ENCODE data around the gene SLC6A9.

- TF ChIP-seq YY1 (IDR thresholded peaks at IDR 0.05; ENCODE audit: low read depth, low read length) (no peak), TCF12 (IDR thresholded peaks at IDR 0.05; ENCODE audit: low read depth, low read length) (no peak), SP4 (IDR thresholded peaks at IDR 0.05; ENCODE audit: low read length) (no peak), RAD21 (IDR thresholded peaks at IDR 0.05 in 1 of 2, conservative IDR thresholded peaks at IDR 0.05 in 1 of 2; ENCODE audit: low read depth in 2 of 2, low read length in 2 of 2) (no peak), SUZ12 (IDR thresholded peaks at IDR 0.05; ENCODE audit: low read length) (no peak), EP300 (IDR thresholded peaks at IDR 0.05; ENCODE audit: borderline replicate concordance in 1 of 2, low read depth in 2 of 2, low read length in 2 of 2) (no peak), POLR2A (IDR thresholded peaks at IDR 0.05; ENCODE audit: control extremely low read depth in 1 of 2, low read depth in 2 of 2, low read length in 2 of 2) (no peak), TBP (IDR thresholded peaks at IDR 0.05; ENCODE audit: low read depth, low read length) (no peak), SP1 (IDR thresholded peaks at IDR 0.05; ENCODE audit: low read depth, low read length) (no peak), PHF8 (conservative IDR thresholded peaks at IDR 0.05; ENCODE audit: low read depth, low read length) (no peak), CEBPB (IDR thresholded peaks at IDR 0.05; ENCODE audit: low read depth, low read length) (no peak), MAFK (IDR thresholded peaks at IDR 0.05; ENCODE audit: low read depth, low read length) (no peak)
- TF ChIP-seq, protein P1, sequence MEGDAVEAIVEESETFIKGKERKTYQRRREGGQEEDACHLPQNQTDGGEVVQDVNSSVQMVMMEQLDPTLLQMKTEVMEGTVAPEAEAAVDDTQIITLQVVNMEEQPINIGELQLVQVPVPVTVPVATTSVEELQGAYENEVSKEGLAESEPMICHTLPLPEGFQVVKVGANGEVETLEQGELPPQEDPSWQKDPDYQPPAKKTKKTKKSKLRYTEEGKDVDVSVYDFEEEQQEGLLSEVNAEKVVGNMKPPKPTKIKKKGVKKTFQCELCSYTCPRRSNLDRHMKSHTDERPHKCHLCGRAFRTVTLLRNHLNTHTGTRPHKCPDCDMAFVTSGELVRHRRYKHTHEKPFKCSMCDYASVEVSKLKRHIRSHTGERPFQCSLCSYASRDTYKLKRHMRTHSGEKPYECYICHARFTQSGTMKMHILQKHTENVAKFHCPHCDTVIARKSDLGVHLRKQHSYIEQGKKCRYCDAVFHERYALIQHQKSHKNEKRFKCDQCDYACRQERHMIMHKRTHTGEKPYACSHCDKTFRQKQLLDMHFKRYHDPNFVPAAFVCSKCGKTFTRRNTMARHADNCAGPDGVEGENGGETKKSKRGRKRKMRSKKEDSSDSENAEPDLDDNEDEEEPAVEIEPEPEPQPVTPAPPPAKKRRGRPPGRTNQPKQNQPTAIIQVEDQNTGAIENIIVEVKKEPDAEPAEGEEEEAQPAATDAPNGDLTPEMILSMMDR (IDR thresholded peaks at IDR 0.05; ENCODE audit: control extremely low read depth in 1 of 3, insufficient read depth in 1 of 3, low read depth in 1 of 3, low read length in 3 of 3) = no peak
- TF ChIP-seq, protein P2, sequence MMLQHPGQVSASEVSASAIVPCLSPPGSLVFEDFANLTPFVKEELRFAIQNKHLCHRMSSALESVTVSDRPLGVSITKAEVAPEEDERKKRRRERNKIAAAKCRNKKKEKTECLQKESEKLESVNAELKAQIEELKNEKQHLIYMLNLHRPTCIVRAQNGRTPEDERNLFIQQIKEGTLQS (IDR thresholded peaks at IDR 0.05; ENCODE audit: insufficient read depth, low read depth, low read length) = no peak
These were observed 16.1 kb downstream of the SLC6A9 start for GRCh38 chr1:44015206-44015605.

All from H1 (cell line).